Activated naive CD8-positive, alpha-beta T cell treated with anti-CD3 and anti-CD28 coated beads for 36 hours (primary cell): ENCODE results near the gene BEND3. TPM values are rescaled to one million over a fixed set of nuclear protein-coding genes. Genes with fewer than 3 reads are reported as not detected.
"Not testable (repeated sequence)": the region's sequence is repeated elsewhere in the genome, so short reads cannot be mapped to it uniquely, and the experiment has no call there.

Experiments used
- DNase-seq: peaks from one replicate; pipeline ENCODE4 v3.0.0; 2021
- H3K27ac Mint-ChIP-seq: one replicate; pipeline ENCODE4 v1.8.0; 2022; ENCODE audit warnings: mild to moderate bottlenecking, moderate library complexity, mixed read lengths
- H3K27me3 Mint-ChIP-seq: one replicate; pipeline ENCODE4 v1.8.0; 2022; ENCODE audit warnings: mild to moderate bottlenecking, mixed read lengths
- H3K36me3 Mint-ChIP-seq: one replicate; pipeline ENCODE4 v1.8.0; 2021; ENCODE audit warnings: mild to moderate bottlenecking, mixed read lengths
- H3K4me1 Mint-ChIP-seq: one replicate; pipeline ENCODE4 v1.8.0; 2021; ENCODE audit warnings: mixed read lengths
- H3K4me3 Mint-ChIP-seq: one replicate; pipeline ENCODE4 v1.8.0; 2022; ENCODE audit warnings: mild to moderate bottlenecking, moderate library complexity, mixed read lengths
- H3K9me3 Mint-ChIP-seq: one replicate; pipeline ENCODE4 v1.8.0; 2022; ENCODE audit warnings: mixed read lengths
- total RNA-seq, 2 experiments: library from RNA; stranded (reverse); gene quantifications; one replicate each; pipeline ENCODE4 v1.2.3, GENCODE V29; 2021

The BEND3 gene
- total RNA-seq, 2 experiments from 2014 or later, result 8.6 to 9.3 TPM

GRCh38 chr6:107057679-107058078, 57.6 kb downstream of the BEND3 start:
- H3K36me3 Mint-ChIP-seq, result no peaks in the 10 kb centered on the region
- H3K27me3 Mint-ChIP-seq, result no peaks in the 10 kb centered on the region
- H3K27ac Mint-ChIP-seq, result no peak overlapping the region
- peaks cover 15% of the 10 kb centered on the region for H3K4me1 Mint-ChIP-seq
- H3K9me3 Mint-ChIP-seq, result no peaks in the 10 kb centered on the region
- no peak for DNase-seq
- H3K4me3 Mint-ChIP-seq, result no peak overlapping the region

GRCh38 chr6:107056796-107057195, 58.5 kb downstream of the BEND3 start:
- Mint-ChIP-seq H3K4me1 (peaks cover 9% of the 10 kb centered on the region), H3K4me3 (no peak overlapping the region), H3K27me3 (no peaks in the 10 kb centered on the region), H3K9me3 (no peaks in the 10 kb centered on the region), H3K27ac (no peak overlapping the region), H3K36me3 (no peaks in the 10 kb centered on the region)
- DNase-seq, result no peak

- no peaks in the 10 kb centered on the region for H3K27me3 Mint-ChIP-seq
- DNase-seq, result no peak
- no peaks in the 10 kb centered on the region for H3K9me3 Mint-ChIP-seq
- no peaks in the 10 kb centered on the region for H3K4me1 Mint-ChIP-seq
- no peak overlapping the region for H3K27ac Mint-ChIP-seq
- peaks cover 12% of the 10 kb centered on the region for H3K36me3 Mint-ChIP-seq
- no peak overlapping the region for H3K4me3 Mint-ChIP-seq
These were observed 67.5 kb downstream of the BEND3 start for GRCh38 chr6:107047807-107048206.

GRCh38 chr6:107045826-107046675, 69.3 kb downstream of the BEND3 start:
- peaks cover 3% of the 10 kb centered on the region for H3K4me1 Mint-ChIP-seq
- H3K36me3 Mint-ChIP-seq, result peaks cover 12% of the 10 kb centered on the region
- no peaks in the 10 kb centered on the region for H3K9me3 Mint-ChIP-seq
- no peak overlapping the region for H3K27ac Mint-ChIP-seq
- H3K4me3 Mint-ChIP-seq, result no peak overlapping the region
- no peaks in the 10 kb centered on the region for H3K27me3 Mint-ChIP-seq
- DNase-seq, result no peak

GRCh38 chr6:107033126-107033525, 82.2 kb downstream of the BEND3 start:
- Mint-ChIP-seq H3K27me3 (no peaks in the 10 kb centered on the region), H3K9me3 (no peaks in the 10 kb centered on the region), H3K4me1 (peaks cover 21% of the 10 kb centered on the region), H3K4me3 (no peak overlapping the region), H3K36me3 (peaks cover 28% of the 10 kb centered on the region), H3K27ac (peak overlapping the region; percentile 59)
- no peak for DNase-seq

GRCh38 chr6:107032051-107032450, 83.3 kb downstream of the BEND3 start:
- H3K4me3 Mint-ChIP-seq, result no peak overlapping the region
- H3K27me3 Mint-ChIP-seq, result no peaks in the 10 kb centered on the region
- no peak overlapping the region for H3K27ac Mint-ChIP-seq
- H3K9me3 Mint-ChIP-seq, result no peaks in the 10 kb centered on the region
- peaks cover 28% of the 10 kb centered on the region for H3K36me3 Mint-ChIP-seq
- DNase-seq, result no peak
- H3K4me1 Mint-ChIP-seq, result peaks cover 21% of the 10 kb centered on the region

- Mint-ChIP-seq H3K4me1 (peaks cover 21% of the 10 kb centered on the region), H3K4me3 (peak overlapping the region; percentile 97), H3K36me3 (peaks cover 26% of the 10 kb centered on the region), H3K27ac (no peak overlapping the region), H3K27me3 (no peaks in the 10 kb centered on the region), H3K9me3 (no peaks in the 10 kb centered on the region)
- no peak for DNase-seq
These were observed 85.2 kb downstream of the BEND3 start for GRCh38 chr6:107030151-107030550.

- no peak for DNase-seq
- Mint-ChIP-seq H3K4me3 (no peak overlapping the region), H3K27me3 (no peaks in the 10 kb centered on the region), H3K9me3 (no peaks in the 10 kb centered on the region), H3K4me1 (peaks cover 19% of the 10 kb centered on the region), H3K27ac (no peak overlapping the region), H3K36me3 (peaks cover 20% of the 10 kb centered on the region)
These were observed 88.3 kb downstream of the BEND3 start for GRCh38 chr6:107026965-107027364.

- H3K4me3 Mint-ChIP-seq, result no peak overlapping the region
- no peak for DNase-seq
- peaks cover 3% of the 10 kb centered on the region for H3K4me1 Mint-ChIP-seq
- no peaks in the 10 kb centered on the region for H3K36me3 Mint-ChIP-seq
- H3K27me3 Mint-ChIP-seq, result no peaks in the 10 kb centered on the region
- no peak overlapping the region for H3K27ac Mint-ChIP-seq
- no peaks in the 10 kb centered on the region for H3K9me3 Mint-ChIP-seq
These were observed 93.7 kb downstream of the BEND3 start for GRCh38 chr6:107021446-107022185.

- no peak overlapping the region for H3K27ac Mint-ChIP-seq
These were observed 95.1 kb downstream of the BEND3 start for GRCh38 chr6:107020239-107020638.

GRCh38 chr6:107019628-107020027, 95.7 kb downstream of the BEND3 start:
- H3K4me3 Mint-ChIP-seq, H3K9me3 Mint-ChIP-seq, DNase-seq, H3K36me3 Mint-ChIP-seq, H3K27me3 Mint-ChIP-seq, H3K4me1 Mint-ChIP-seq, H3K27ac Mint-ChIP-seq: not testable (repeated sequence)

More at GRCh38 chr6:107020239-107020638, 95.1 kb downstream of the BEND3 start:
- Mint-ChIP-seq H3K9me3 (no peaks in the 10 kb centered on the region), H3K4me1 (peaks cover 3% of the 10 kb centered on the region), H3K36me3 (no peaks in the 10 kb centered on the region), H3K4me3 (no peak overlapping the region), H3K27me3 (no peaks in the 10 kb centered on the region)
- no peak for DNase-seq

GRCh38 chr6:107019047-107019446, 96.3 kb downstream of the BEND3 start:
- H3K4me1 Mint-ChIP-seq, result peaks cover 3% of the 10 kb centered on the region
- no peak for DNase-seq
- H3K27ac Mint-ChIP-seq, result no peak overlapping the region
- H3K27me3 Mint-ChIP-seq, result no peaks in the 10 kb centered on the region
- no peaks in the 10 kb centered on the region for H3K9me3 Mint-ChIP-seq
- no peak overlapping the region for H3K4me3 Mint-ChIP-seq
- H3K36me3 Mint-ChIP-seq, result no peaks in the 10 kb centered on the region

Other genes starting within 250 kb of the BEND3 start
- under 1 TPM; 0.27 to 0.48 TPM for gene CD24, start 140.8 kb downstream of the BEND3 start, total RNA-seq
- gene MTRES1, start 87.3 kb downstream of the BEND3 start, total RNA-seq, result 10 to 100 TPM; 17.8 to 18.5 TPM